GM12864 (cell line): ENCODE results near the gene DIP2C.

Experiments
- DNase-seq: peaks from one replicate; pipeline ENCODE4 v3.0.0-alpha.2; 2011; ENCODE audit warnings: low read depth
- H3K4me3 ChIP-seq: 2 replicates; pipeline ENCODE4 v1.5.1; 2011; ENCODE audit warnings: mild to moderate bottlenecking, low read depth, low read length, control low read depth
- TF ChIP-seq, protein P1 (sequence below): IDR thresholded peaks from 2 replicates; pipeline ENCODE4 v1.5.1; 2011; ENCODE audit warnings: low read depth, mild to moderate bottlenecking, moderate library complexity, low read length, control low read depth, inconsistent platforms; ENCODE audit errors: missing control alignments

DIP2C gene, protein sequence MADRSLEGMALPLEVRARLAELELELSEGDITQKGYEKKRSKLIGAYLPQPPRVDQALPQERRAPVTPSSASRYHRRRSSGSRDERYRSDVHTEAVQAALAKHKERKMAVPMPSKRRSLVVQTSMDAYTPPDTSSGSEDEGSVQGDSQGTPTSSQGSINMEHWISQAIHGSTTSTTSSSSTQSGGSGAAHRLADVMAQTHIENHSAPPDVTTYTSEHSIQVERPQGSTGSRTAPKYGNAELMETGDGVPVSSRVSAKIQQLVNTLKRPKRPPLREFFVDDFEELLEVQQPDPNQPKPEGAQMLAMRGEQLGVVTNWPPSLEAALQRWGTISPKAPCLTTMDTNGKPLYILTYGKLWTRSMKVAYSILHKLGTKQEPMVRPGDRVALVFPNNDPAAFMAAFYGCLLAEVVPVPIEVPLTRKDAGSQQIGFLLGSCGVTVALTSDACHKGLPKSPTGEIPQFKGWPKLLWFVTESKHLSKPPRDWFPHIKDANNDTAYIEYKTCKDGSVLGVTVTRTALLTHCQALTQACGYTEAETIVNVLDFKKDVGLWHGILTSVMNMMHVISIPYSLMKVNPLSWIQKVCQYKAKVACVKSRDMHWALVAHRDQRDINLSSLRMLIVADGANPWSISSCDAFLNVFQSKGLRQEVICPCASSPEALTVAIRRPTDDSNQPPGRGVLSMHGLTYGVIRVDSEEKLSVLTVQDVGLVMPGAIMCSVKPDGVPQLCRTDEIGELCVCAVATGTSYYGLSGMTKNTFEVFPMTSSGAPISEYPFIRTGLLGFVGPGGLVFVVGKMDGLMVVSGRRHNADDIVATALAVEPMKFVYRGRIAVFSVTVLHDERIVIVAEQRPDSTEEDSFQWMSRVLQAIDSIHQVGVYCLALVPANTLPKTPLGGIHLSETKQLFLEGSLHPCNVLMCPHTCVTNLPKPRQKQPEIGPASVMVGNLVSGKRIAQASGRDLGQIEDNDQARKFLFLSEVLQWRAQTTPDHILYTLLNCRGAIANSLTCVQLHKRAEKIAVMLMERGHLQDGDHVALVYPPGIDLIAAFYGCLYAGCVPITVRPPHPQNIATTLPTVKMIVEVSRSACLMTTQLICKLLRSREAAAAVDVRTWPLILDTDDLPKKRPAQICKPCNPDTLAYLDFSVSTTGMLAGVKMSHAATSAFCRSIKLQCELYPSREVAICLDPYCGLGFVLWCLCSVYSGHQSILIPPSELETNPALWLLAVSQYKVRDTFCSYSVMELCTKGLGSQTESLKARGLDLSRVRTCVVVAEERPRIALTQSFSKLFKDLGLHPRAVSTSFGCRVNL (N-terminal part only)

DNA sequence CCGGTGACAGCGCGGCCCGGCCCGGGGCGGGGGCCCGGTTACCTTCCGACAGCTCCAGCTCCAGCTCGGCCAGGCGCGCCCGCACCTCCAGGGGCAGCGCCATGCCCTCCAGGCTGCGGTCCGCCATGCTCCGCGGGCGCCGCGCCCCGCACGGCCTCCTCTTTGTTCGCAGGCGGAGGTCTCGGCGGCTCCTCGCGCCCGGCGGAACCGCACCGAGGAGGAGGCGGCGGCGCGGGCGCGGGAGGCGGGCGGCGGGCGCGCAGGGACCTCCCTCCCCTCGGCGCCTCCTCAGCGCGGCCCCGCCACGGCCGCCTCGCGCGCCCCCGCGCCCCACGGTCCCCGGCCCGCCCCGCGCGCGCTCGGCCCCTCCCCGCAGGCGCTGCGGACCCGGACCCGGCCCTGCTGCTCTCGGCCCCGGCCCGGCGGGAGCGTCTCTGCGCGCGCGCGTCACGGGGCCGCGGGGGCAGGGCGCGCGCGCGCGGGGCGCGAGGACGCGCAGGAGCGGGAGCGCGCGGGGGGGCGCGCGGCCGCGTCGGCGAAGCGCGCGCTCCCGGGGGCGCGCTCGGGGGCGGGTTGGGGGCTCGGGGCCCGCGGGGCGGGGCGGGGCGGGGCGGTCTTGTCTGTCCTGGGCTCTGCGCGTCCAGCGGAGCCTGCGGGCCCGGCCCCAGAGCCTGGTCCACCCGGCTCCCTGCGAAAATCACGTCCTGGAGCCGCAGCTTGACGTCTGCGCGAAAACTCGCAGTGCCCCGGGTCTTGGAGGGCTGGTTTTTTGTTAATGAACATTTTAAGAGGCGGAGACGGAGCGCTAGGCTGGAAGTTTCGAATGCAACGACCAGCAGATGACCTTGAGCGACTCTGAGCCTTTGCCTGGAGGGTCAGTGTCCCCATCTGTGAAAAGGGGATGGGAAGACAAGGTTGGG lies at the start of gene DIP2C:
DIP2C (minus strand) TSS at position 217 of the 920 bp plus-strand sequence; CDS start at position 127, 90 bp downstream.
- no peak within 1 kb of the TSS for H3K4me3 ChIP-seq
- DNase-seq = no peak
- TF ChIP-seq, protein P1, sequence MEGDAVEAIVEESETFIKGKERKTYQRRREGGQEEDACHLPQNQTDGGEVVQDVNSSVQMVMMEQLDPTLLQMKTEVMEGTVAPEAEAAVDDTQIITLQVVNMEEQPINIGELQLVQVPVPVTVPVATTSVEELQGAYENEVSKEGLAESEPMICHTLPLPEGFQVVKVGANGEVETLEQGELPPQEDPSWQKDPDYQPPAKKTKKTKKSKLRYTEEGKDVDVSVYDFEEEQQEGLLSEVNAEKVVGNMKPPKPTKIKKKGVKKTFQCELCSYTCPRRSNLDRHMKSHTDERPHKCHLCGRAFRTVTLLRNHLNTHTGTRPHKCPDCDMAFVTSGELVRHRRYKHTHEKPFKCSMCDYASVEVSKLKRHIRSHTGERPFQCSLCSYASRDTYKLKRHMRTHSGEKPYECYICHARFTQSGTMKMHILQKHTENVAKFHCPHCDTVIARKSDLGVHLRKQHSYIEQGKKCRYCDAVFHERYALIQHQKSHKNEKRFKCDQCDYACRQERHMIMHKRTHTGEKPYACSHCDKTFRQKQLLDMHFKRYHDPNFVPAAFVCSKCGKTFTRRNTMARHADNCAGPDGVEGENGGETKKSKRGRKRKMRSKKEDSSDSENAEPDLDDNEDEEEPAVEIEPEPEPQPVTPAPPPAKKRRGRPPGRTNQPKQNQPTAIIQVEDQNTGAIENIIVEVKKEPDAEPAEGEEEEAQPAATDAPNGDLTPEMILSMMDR = no peak

DNA sequence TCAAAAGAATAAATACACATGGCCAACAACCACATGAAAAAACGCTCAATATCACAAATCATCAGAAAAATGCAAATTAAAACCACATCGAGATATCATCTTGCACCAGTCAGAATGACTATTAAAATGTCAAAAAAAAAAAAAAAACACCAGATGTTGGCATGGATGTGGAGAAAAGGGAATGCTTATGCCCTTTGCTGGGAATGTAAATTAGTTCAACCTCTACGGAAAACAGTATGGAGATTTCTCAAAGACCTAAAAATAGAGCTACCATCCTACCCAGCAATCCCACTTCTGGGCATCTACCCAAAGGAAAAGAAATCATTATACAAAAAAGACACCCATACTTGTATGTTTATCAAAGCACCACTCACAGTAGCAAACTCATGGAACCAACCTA lies 45.0 kb upstream of the DIP2C start:
- TF ChIP-seq, protein P1 = no peak
- H3K4me3 ChIP-seq = no peak overlapping the region
- no peak for DNase-seq

DNA sequence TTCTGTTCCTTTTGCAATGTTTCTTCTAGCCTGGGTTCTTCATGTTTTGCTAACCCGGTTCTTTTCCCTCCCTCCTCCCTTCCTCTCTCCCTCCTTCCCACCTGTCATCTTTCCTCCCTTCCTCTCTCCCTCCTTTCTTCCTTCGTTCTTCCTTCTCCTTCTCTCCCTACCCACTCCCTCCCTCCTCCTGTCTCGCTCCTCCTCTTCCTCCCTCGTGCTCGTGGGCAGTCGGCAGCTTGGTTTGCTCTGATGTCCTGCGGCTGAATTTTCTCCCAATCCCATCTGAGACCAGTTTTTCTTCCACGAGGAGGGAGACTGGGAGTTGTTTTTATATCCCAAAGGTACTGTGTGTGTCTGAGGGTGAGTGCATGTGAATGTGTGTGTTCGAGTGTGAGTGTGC lies 43.6 kb upstream of the DIP2C start:
- TF ChIP-seq, protein P1 = no peak

DNA sequence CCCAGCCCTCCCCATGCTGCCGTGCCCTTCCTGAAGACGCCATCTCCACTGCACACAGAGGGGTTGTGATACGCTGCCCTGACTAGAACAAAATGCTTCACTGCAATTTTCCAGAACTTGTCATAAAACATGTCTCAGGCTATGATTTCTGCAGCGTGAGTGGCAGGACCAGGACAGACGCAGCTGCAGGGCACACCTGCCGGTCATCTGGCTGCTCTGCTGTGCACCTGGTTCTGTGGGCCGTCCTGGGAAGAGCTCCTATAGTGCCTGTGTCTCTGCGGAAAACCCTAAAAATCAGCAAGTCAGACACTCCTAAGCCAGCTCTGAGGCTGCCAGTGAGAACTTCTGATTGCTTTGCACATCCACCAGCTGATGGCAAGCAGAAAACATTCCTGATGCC lies 39.7 kb upstream of the DIP2C start:
- TF ChIP-seq, protein P1 = no peak
- no peak overlapping the region for H3K4me3 ChIP-seq
- DNase-seq = no peak

More for the DNA sequence above, 43.6 kb upstream of the DIP2C start:
- DNase-seq = no peak
- H3K4me3 ChIP-seq = no peak overlapping the region

DNA sequence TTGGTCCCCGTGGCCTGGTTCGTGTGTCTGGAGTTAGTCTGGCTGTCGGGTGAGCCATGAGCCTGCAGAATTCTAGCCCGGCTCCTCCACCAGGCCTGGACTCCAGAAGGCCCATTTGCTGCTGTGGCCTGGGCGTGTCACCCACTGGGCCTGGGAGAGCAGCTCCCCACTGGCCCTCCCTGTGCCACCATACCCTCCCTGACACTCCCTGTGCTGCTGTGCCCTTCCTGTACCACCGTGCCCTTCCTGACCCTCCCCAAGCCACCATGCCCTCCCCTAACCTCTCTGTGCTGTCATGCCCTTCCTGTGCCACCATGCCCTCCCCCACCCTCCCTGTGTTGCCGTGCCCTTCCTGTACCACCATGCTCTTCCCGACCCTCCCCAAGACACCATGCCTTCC lies 39.1 kb upstream of the DIP2C start:
- H3K4me3 ChIP-seq = no peak overlapping the region
- no peak for DNase-seq
- TF ChIP-seq, protein P1 = no peak
